Subcutaneous abdominal adipose tissue (tissue), 5 donors: Measurements from ENCODE around the gene ABCC9.

Experiments
- H3K27ac ChIP-seq: one replicate; pipeline ENCODE4 v1.7.0; 2013; ENCODE audit warnings: low read depth, mild to moderate bottlenecking, inconsistent platforms, low read length, moderate library complexity
- H3K27me3 ChIP-seq, 5 donors: one replicate each; pipeline ENCODE4 v1.7.0; 2013; ENCODE audit warnings: low read length in 5 of 5, inconsistent platforms in 1 of 5; ENCODE audit not compliant: control insufficient read depth in 5 of 5, insufficient read depth in 4 of 5
- H3K36me3 ChIP-seq, 5 donors: one replicate each; pipeline ENCODE4 v1.7.0; 2013; ENCODE audit warnings: low read length in 5 of 5; ENCODE audit not compliant: control insufficient read depth in 5 of 5, insufficient read depth in 5 of 5
- H3K4me1 ChIP-seq, 5 donors: one replicate each; pipeline ENCODE4 v1.7.0; 2013; ENCODE audit warnings: low read length in 5 of 5, mild to moderate bottlenecking in 3 of 5, moderate library complexity in 1 of 5; ENCODE audit not compliant: control insufficient read depth in 5 of 5, insufficient read depth in 5 of 5
- H3K4me3 ChIP-seq, 5 donors: one replicate each; pipeline ENCODE4 v1.7.0; 2013; ENCODE audit warnings: low read length in 5 of 5, low read depth in 1 of 5
- H3K9ac ChIP-seq, 5 donors: one replicate each; pipeline ENCODE4 v1.7.0; 2013; ENCODE audit warnings: low read length in 5 of 5, mild to moderate bottlenecking in 4 of 5, moderate library complexity in 3 of 5
- H3K9me3 ChIP-seq, 5 donors: one replicate each; pipeline ENCODE4 v1.7.0; 2013; ENCODE audit warnings: low read length in 5 of 5; ENCODE audit not compliant: control insufficient read depth in 5 of 5
- donor health status: healthy.
- donor health status: healthy.
- donor health status: healthy.
- donor health status: healthy.
- donor health status: healthy.

Gene ABCC9

GRCh38 chr12:21828136-21828775 lies 113.0 kb downstream of the ABCC9 start:
- Histone ChIP-seq H3K27ac (peak overlapping the region; percentile 76), H3K27me3 (no peaks in the 10 kb centered on the region), H3K9me3 (no peaks in the 10 kb centered on the region), H3K36me3 (no peaks in the 10 kb centered on the region), H3K4me1 (peaks cover 0 to 47% (median 30%) of the 10 kb centered on the region in 5 donors), H3K9ac (no peak overlapping the region), H3K4me3 (no peak overlapping the region)

DNA sequence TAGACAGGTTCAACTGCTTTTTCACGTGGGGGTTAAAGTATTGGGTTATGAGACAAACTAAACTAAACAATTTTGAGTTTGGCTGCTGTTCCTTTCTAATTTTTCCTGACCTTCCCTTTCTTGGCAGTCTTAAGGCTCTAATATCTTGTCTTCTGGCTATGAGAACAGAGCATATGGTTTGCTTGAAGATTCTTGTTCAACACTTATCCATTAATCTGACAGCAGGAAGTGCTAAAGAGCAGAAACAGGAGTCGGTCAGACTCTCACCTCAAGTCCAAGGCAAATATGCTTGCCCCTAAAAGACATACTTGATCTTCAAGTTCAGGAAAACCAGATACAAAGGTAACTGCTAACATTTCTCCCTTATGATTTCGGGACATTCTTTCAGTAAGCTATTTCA lies 114.1 kb downstream of the ABCC9 start:
- peaks cover 0 to 41% (median 30%) of the 10 kb centered on the region in 5 donors for H3K4me1 ChIP-seq
- no peaks in the 10 kb centered on the region for H3K27me3 ChIP-seq
- no peak overlapping the region for H3K4me3 ChIP-seq
- peak overlapping the region; percentile 76 for H3K27ac ChIP-seq
- no peaks in the 10 kb centered on the region for H3K36me3 ChIP-seq
- no peaks in the 10 kb centered on the region for H3K9me3 ChIP-seq
- H3K9ac ChIP-seq = no peak overlapping the region

GRCh38 chr12:21826618-21826910 lies 114.7 kb downstream of the ABCC9 start:
- Histone ChIP-seq H3K9ac (no peak overlapping the region), H3K9me3 (no peaks in the 10 kb centered on the region), H3K4me1 (peaks cover 0 to 40% (median 28%) of the 10 kb centered on the region in 5 donors), H3K27ac (peak overlapping the region; percentile 76), H3K4me3 (no peak overlapping the region), H3K27me3 (no peaks in the 10 kb centered on the region), H3K36me3 (no peaks in the 10 kb centered on the region)

GRCh38 chr12:21825886-21826617 lies 115.2 kb downstream of the ABCC9 start:
- peaks cover 0 to 35% (median 24%) of the 10 kb centered on the region in 5 donors for H3K4me1 ChIP-seq
- peak overlapping the region; percentile 76 for H3K27ac ChIP-seq
- no peaks in the 10 kb centered on the region for H3K36me3 ChIP-seq
- no peak overlapping the region for H3K4me3 ChIP-seq
- H3K9ac ChIP-seq = no peak overlapping the region
- no peaks in the 10 kb centered on the region for H3K9me3 ChIP-seq
- H3K27me3 ChIP-seq = no peaks in the 10 kb centered on the region

GRCh38 chr12:21823581-21823980 lies 117.6 kb downstream of the ABCC9 start:
- Histone ChIP-seq H3K36me3 (no peaks in the 10 kb centered on the region), H3K4me1 (peaks cover 0 to 35% (median 20%) of the 10 kb centered on the region in 5 donors), H3K27me3 (no peaks in the 10 kb centered on the region), H3K9ac (no peak overlapping the region), H3K9me3 (no peaks in the 10 kb centered on the region), H3K27ac (peak overlapping the region; percentile 24), H3K4me3 (no peak overlapping the region)

DNA sequence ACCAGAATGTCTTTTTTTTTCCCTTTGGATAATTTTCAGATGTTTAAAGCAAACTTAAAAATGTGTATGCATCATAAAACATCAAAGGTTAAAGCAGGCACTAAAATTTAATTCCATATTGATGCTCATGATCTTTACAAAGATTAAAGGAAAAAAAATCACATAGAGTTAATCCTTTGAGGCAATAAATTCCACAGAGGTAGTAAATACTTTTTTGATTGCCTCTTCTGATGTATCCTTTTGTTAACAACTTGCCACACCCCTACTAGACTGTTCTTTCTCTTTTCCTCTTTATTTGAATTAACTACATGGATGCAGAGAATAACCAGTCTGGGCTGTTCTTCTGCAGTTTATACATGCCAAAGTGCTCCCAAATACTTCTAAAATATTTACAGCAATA lies 121.5 kb downstream of the ABCC9 start:
- H3K9ac ChIP-seq = no peak overlapping the region
- H3K27ac ChIP-seq = no peak overlapping the region
- H3K36me3 ChIP-seq = peaks cover 0 to 4% (median 0%) of the 10 kb centered on the region in 5 donors
- no peak overlapping the region for H3K4me3 ChIP-seq
- H3K27me3 ChIP-seq = no peaks in the 10 kb centered on the region
- peaks cover 0 to 17% (median 7%) of the 10 kb centered on the region in 5 donors for H3K4me1 ChIP-seq
- H3K9me3 ChIP-seq = no peaks in the 10 kb centered on the region

GRCh38 chr12:21819236-21819635 lies 122.0 kb downstream of the ABCC9 start:
- Histone ChIP-seq H3K9me3 (no peaks in the 10 kb centered on the region), H3K9ac (no peak overlapping the region), H3K4me1 (peaks cover 0 to 17% (median 7%) of the 10 kb centered on the region in 5 donors), H3K27me3 (no peaks in the 10 kb centered on the region), H3K36me3 (peaks cover 0 to 5% (median 0%) of the 10 kb centered on the region in 5 donors), H3K27ac (no peak overlapping the region), H3K4me3 (no peak overlapping the region)

DNA sequence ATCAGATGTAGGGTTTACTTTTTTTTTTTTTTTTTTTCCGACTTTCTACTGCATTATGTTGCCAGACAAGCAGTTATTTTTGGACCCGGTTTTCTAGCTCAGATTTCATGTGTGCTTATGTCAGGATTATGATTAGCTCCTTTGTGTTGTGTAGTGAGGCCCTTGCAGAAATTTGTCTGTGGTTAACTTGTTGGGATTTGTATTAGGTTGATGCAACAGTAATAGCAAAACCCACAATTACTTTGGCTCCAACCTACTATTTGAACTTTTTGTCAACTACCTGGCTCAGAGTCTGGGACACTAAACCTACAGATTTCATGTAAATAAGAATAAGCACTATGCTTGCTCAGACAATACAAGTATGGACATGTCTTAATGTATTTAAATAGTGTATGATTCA lies 122.6 kb downstream of the ABCC9 start:
- Histone ChIP-seq H3K27ac (no peak overlapping the region), H3K9ac (no peak overlapping the region), H3K27me3 (no peaks in the 10 kb centered on the region), H3K9me3 (no peaks in the 10 kb centered on the region), H3K36me3 (peaks cover 0 to 8% (median 0%) of the 10 kb centered on the region in 5 donors), H3K4me1 (peaks cover 0 to 17% (median 7%) of the 10 kb centered on the region in 5 donors), H3K4me3 (no peak overlapping the region)

DNA sequence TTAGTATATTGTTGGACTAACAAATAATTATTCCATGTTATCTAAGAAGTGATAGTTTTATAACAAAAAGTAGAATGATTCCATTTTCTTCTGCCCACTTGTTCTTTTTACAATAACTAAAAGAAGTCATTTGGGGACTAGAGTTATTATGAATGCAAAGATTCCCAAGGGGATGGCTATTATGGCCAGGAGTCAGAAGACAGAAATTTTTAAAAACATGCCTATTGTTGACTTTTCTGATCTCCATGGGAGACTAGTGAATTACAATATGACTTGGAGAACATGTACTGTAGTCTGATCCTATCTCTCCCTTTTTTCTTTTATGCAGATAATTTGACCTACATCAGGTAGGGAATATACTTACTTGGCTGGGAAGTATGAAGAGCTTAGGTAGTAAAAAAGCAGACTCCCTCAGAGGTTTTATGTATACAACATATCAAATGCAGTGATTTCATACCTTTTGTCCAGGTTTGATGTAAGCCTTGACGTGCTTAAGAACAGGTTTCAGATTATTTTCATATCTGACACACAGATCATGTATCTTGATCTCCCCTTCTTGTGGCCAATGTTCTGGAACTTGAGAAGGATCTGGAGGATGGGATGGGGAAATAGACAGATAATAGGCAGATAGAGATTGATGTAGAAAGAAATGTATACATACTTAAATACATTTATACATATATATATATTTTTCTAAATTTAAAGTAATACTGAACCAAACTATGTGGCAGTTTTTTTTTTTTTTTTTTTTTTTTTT lies 125.7 kb downstream of the ABCC9 start:
- Histone ChIP-seq H3K4me3 (no peak overlapping the region), H3K27me3 (no peaks in the 10 kb centered on the region), H3K4me1 (peaks cover 0 to 17% (median 4%) of the 10 kb centered on the region in 5 donors), H3K27ac (no peak overlapping the region), H3K9ac (no peak overlapping the region), H3K36me3 (peaks cover 0 to 8% (median 0%) of the 10 kb centered on the region in 5 donors), H3K9me3 (no peaks in the 10 kb centered on the region)

DNA sequence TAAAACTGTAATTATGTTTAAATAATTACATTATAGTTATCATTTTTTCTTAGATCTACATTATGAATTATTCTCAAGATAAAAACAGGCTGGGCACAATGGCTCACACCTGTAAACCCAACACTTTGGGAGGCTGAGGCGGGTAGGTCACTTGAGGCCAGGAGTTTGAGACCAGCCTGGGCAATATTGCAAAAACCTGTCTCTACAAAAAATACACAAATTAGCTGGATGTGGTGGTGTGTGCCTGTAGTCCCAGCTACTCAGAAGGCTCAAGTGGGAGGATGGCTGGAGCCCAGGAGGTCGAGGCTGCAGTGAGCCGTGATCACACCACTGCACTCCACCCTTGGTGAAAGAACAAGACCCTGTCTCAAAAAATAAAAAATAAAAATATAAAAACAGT lies 126.4 kb downstream of the ABCC9 start:
- Histone ChIP-seq H3K27me3 (no peaks in the 10 kb centered on the region), H3K27ac (no peak overlapping the region), H3K36me3 (peaks cover 0 to 11% (median 0%) of the 10 kb centered on the region in 5 donors), H3K4me3 (no peak overlapping the region), H3K9me3 (no peaks in the 10 kb centered on the region), H3K9ac (no peak overlapping the region), H3K4me1 (peaks cover 0 to 17% (median 4%) of the 10 kb centered on the region in 5 donors)
